ENCODE results near the gene NOP16. TPM values are rescaled to one million over a fixed set of nuclear protein-coding genes. Genes with fewer than 3 reads are reported as not detected.

The NOP16 gene
- total and polyA plus RNA-seq, 2 of the 13 experiments (the other 11 are each of a cell fraction or from before 2014, with no cell fraction given), result 43.3 to 48.4 TPM

DNA sequence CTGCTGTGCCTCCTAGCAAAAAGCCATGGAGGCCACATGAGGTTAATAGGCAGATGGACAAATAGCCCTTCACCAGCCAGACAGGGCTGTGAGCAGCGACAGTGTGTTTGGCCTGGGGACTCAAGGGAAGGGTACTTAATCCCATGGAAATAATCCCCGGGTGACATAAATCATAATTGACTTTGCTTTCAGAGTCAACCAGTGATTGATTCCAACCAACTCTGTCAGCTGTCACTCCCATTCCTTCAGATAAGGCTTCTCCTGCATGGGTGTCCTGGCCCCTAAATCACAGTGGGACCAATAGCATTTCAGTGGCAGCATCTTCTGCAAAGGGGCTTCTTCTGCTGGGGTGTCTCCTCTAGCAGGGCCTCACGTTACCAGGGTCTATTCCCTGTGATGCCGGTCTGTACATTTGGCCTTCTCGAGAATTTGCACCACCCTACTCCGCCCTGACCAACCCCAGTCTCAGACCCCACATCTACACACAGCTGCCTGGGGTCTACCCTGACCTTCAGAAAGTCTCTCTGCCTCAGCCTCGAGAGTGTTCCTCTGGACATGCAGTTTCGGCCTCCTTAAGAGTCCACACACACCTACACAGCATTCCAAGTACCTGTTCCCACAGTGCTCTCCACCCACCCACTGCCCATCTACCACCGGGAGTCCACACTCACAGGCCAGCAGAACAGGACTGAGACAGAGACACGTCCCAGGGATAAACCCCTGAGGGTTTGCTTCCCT, 24.3 kb upstream of the NOP16 start:
- TF ChIP-seq SUZ12 (IDR thresholded peaks at IDR 0.05; ENCODE audit: low read depth, low read length) (no peak), NFIB (CRISPR knock-in tag; IDR thresholded peaks at IDR 0.05; ENCODE audit: borderline replicate concordance) (no peak), ATF7 (IDR thresholded peaks at IDR 0.05) (no peak), ATF7 (CRISPR knock-in tag; IDR thresholded peaks at IDR 0.05) (no peak), ZNF678 (CRISPR knock-in tag; IDR thresholded peaks at IDR 0.05) (no peak), SAP130 (CRISPR knock-in tag; IDR thresholded peaks at IDR 0.05; ENCODE audit: low read depth) (no peak), KDM5A (IDR thresholded peaks at IDR 0.05; ENCODE audit: borderline replicate concordance, low read length) (no peak), RBAK (CRISPR knock-in tag; IDR thresholded peaks at IDR 0.05) (no peak)
- TF ChIP-seq, protein P1, sequence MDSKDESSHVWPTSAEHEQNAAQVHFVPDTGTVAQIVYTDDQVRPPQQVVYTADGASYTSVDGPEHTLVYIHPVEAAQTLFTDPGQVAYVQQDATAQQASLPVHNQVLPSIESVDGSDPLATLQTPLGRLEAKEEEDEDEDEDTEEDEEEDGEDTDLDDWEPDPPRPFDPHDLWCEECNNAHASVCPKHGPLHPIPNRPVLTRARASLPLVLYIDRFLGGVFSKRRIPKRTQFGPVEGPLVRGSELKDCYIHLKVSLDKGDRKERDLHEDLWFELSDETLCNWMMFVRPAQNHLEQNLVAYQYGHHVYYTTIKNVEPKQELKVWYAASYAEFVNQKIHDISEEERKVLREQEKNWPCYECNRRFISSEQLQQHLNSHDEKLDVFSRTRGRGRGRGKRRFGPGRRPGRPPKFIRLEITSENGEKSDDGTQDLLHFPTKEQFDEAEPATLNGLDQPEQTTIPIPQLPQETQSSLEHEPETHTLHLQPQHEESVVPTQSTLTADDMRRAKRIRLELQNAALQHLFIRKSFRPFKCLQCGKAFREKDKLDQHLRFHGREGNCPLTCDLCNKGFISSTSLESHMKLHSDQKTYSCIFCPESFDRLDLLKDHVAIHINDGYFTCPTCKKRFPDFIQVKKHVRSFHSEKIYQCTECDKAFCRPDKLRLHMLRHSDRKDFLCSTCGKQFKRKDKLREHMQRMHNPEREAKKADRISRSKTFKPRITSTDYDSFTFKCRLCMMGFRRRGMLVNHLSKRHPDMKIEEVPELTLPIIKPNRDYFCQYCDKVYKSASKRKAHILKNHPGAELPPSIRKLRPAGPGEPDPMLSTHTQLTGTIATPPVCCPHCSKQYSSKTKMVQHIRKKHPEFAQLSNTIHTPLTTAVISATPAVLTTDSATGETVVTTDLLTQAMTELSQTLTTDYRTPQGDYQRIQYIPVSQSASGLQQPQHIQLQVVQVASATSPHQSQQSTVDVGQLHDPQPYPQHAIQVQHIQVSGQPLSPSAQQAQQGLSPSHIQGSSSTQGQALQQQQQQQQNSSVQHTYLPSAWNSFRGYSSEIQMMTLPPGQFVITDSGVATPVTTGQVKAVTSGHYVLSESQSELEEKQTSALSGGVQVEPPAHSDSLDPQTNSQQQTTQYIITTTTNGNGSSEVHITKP (CRISPR knock-in tag; IDR thresholded peaks at IDR 0.05; ENCODE audit: low read depth), result no peak
- in situ Hi-C loops (cut with HindIII; ENCODE audit: extremely low pct_ligation_motif_present, low pct_unique_long_range_greater_than_20kb) (loop anchor here (10.0 kb wide), 1 partner anchor 72 kb away; no protein-coding TSS in a partner anchor), intact Hi-C loops (cut with micrococcal nuclease; ENCODE audit: unreplicated experiment) (loop anchor here (10.0 kb wide), 1 partner anchor 72 kb away; no protein-coding TSS in a partner anchor)
- Histone ChIP-seq H3K79me2 (ENCODE audit: insufficient read depth, low read length) (no peaks in the 10 kb centered on the region), H4K20me1 (ENCODE audit: insufficient read depth, low read length) (no peaks in the 10 kb centered on the region), H3K4me2 (ENCODE audit: low read depth, low read length) (no peak overlapping the region), H3K36me3 (replicated peaks in 1 of 2; ENCODE audit: control insufficient read depth in 1 of 2, insufficient read depth in 2 of 2, low read length in 2 of 2) (peaks cover 0 to 6% of the 10 kb centered on the region in 2 experiments; a peak in 2 of 5 replicates), H3K9me3 (ENCODE audit: low read length) (no peaks in the 10 kb centered on the region), H3K27me3 (ENCODE audit: control insufficient read depth in 1 of 2, insufficient read depth in 2 of 2, low read length in 2 of 2) (no peaks in the 10 kb centered on the region), H3K9ac (ENCODE audit: insufficient read depth, low read depth, low read length) (no peak overlapping the region), H3K4me1 (ENCODE audit: insufficient read depth, low read length) (peaks cover 18% of the 10 kb centered on the region), H2AFZ (ENCODE audit: low read length) (no peak overlapping the region), H3K27ac (ENCODE audit: extremely low read length, insufficient read depth, low read length) (no peak overlapping the region), H3K4me3 (replicated peaks in 1 of 3; ENCODE audit: insufficient read depth in 1 of 3, low read depth in 2 of 3, low read length in 3 of 3) (no peak overlapping the region)
- DNase-seq (ENCODE audit: low spot score), result no peak
- WGBS (ENCODE audit: low lambda C conversion rate), result 89% methylated on average over 8 of the region's 10 CpGs
- ChIA-PET POLR2A (no interaction called here), CTCF (ENCODE audit: low intra/inter-chr PET ratio, low total read pairs) (no interaction called here)
- ATAC-seq, result no peak
- no TSS peak for BruUV-seq (replicated peaks)
- FAIRE-seq, result no peak
